Ectodermal cell (in vitro differentiated cells): Measurements from ENCODE around the gene TCIRG1. TPM values are rescaled to one million over a fixed set of nuclear protein-coding genes. Genes with fewer than 3 reads are reported as not detected.
"Not testable (repeated sequence)": the region's sequence is repeated elsewhere in the genome, so short reads cannot be mapped to it uniquely, and the experiment has no call there.

Experiments
- H3K27ac ChIP-seq: 2 replicates; pipeline ENCODE4 v1.7.0; 2013; ENCODE audit warnings: mild to moderate bottlenecking, low read depth, low read length; ENCODE audit not compliant: insufficient read depth, poor library complexity, severe bottlenecking
- H3K27me3 ChIP-seq: 2 replicates; pipeline ENCODE4 v1.7.0; 2013; ENCODE audit warnings: mild to moderate bottlenecking, low read length; ENCODE audit not compliant: insufficient read depth, control insufficient read depth, poor library complexity, severe bottlenecking
- H3K36me3 ChIP-seq: one replicate; pipeline ENCODE4 v1.7.0; 2013; ENCODE audit warnings: low read length; ENCODE audit not compliant: control insufficient read depth, insufficient read depth
- H3K4me1 ChIP-seq: one replicate; pipeline ENCODE4 v1.7.0; 2013; ENCODE audit warnings: low read length; ENCODE audit not compliant: control insufficient read depth, insufficient read depth
- H3K4me3 ChIP-seq: 2 replicates; pipeline ENCODE4 v1.7.0; 2013; ENCODE audit warnings: low read depth, low read length, control low read depth; ENCODE audit not compliant: insufficient read depth
- H3K9me3 ChIP-seq: 2 replicates; pipeline ENCODE4 v1.7.0; 2013; ENCODE audit warnings: mild to moderate bottlenecking, low read length, moderate library complexity; ENCODE audit not compliant: control insufficient read depth
- WGBS, 2 experiments: methylation state at CpG; one replicate each; pipeline ENCODE4 v1.1.7; 2013; ENCODE audit warnings: missing lambda C conversion rate in 2 of 2; 5-methylcytosine and 5-hydroxymethylcytosine counted together
- polyA plus RNA-seq, 4 experiments: library from polyadenylated mRNA; stranded (reverse); fragments of 50-300 nt; gene quantifications; one replicate each; pipeline ENCODE4 v1.2.3, GENCODE V29; 2013

The TCIRG1 gene
- 17.7 TPM for polyA plus RNA-seq (2013, experiment 1 of 4)
- 19.0 TPM for polyA plus RNA-seq (2013, experiment 2 of 4)
- 16.9 TPM for polyA plus RNA-seq (2013, experiment 3 of 4)
- 17.0 TPM for polyA plus RNA-seq (2013, experiment 4 of 4)

GRCh38 chr11:68038718-68039525 lies at the start of gene TCIRG1:
Gene TCIRG1, plus strand, starts transcription at chr11:68039025. Its CDS starts 2,247 bp downstream, at chr11:68041272.
- H3K27ac ChIP-seq: no peak within 1 kb of the TSS
- H3K27me3 ChIP-seq: no peaks in the 10 kb centered on the region
- H3K9me3 ChIP-seq: no peaks in the 10 kb centered on the region
- peak within 1 kb of the TSS; percentile 43 for H3K4me3 ChIP-seq
- H3K36me3 ChIP-seq: peaks cover 6% of the 10 kb centered on the region
- 20 to 21% methylated on average over 51 of the region's 51 CpGs for WGBS, 2 experiments
- H3K4me1 ChIP-seq: peaks cover 19% of the 10 kb centered on the region

GRCh38 chr11:67990546-67991346 lies 48.1 kb upstream of the TCIRG1 start:
- H3K4me3 ChIP-seq: peak overlapping the region; percentile 10

GRCh38 chr11:67991347-67992121 lies 47.3 kb upstream of the TCIRG1 start:
- 3 to 4% methylated on average over 67 of the region's 70 CpGs for WGBS, 2 experiments
- not testable (repeated sequence) for H3K4me1 ChIP-seq

More at GRCh38 chr11:67990546-67991346, 48.1 kb upstream of the TCIRG1 start:
- H3K27me3 ChIP-seq, H3K36me3 ChIP-seq, H3K27ac ChIP-seq, H3K4me1 ChIP-seq, H3K9me3 ChIP-seq: not testable (repeated sequence)
- WGBS, 2 experiments: 14 to 17% methylated on average over 46 to 50 of the region's 58 CpGs

GRCh38 chr11:67993821-67994220 lies 45.0 kb upstream of the TCIRG1 start:
- H3K36me3 ChIP-seq: not testable (repeated sequence)
- 34 to 35% methylated on average over 12 of the region's 12 CpGs for WGBS, 2 experiments

More at GRCh38 chr11:67991347-67992121, 47.3 kb upstream of the TCIRG1 start:
- not testable (repeated sequence) for H3K27ac ChIP-seq, H3K36me3 ChIP-seq, H3K9me3 ChIP-seq, H3K27me3 ChIP-seq
- peak overlapping the region; percentile 10 for H3K4me3 ChIP-seq

GRCh38 chr11:67994387-67994786 lies 44.4 kb upstream of the TCIRG1 start:
- 92% methylated on average over 5 of the region's 5 CpGs for WGBS, 2 experiments
- H3K27me3 ChIP-seq, H3K27ac ChIP-seq, H3K9me3 ChIP-seq, H3K4me1 ChIP-seq, H3K4me3 ChIP-seq, H3K36me3 ChIP-seq: not testable (repeated sequence)

More at GRCh38 chr11:67993821-67994220, 45.0 kb upstream of the TCIRG1 start:
- H3K4me1 ChIP-seq, H3K27me3 ChIP-seq, H3K27ac ChIP-seq, H3K9me3 ChIP-seq, H3K4me3 ChIP-seq: not testable (repeated sequence)

GRCh38 chr11:67995129-67995528 lies 43.7 kb upstream of the TCIRG1 start:
- H3K36me3 ChIP-seq, H3K9me3 ChIP-seq, H3K4me1 ChIP-seq, H3K27ac ChIP-seq, H3K4me3 ChIP-seq, H3K27me3 ChIP-seq: not testable (repeated sequence)
- WGBS, 2 experiments: 91 to 95% methylated on average over 3 of the region's 3 CpGs

GRCh38 chr11:67995579-67995978 lies 43.2 kb upstream of the TCIRG1 start:
- not testable (repeated sequence) for H3K27ac ChIP-seq, H3K27me3 ChIP-seq, H3K4me1 ChIP-seq, H3K9me3 ChIP-seq, H3K36me3 ChIP-seq, H3K4me3 ChIP-seq
- 89% methylated on average over 12 to 14 of the region's 14 CpGs for WGBS, 2 experiments

- H3K9me3 ChIP-seq: no peaks in the 10 kb centered on the region
- H3K36me3 ChIP-seq: no peaks in the 10 kb centered on the region
- H3K4me3 ChIP-seq: no peak overlapping the region
- H3K27me3 ChIP-seq: peaks cover 3% of the 10 kb centered on the region
- H3K27ac ChIP-seq: no peak overlapping the region
- no peaks in the 10 kb centered on the region for H3K4me1 ChIP-seq
- 94 to 96% methylated on average over 13 of the region's 13 CpGs for WGBS, 2 experiments
Measured at GRCh38 chr11:67996051-67996450, 42.8 kb upstream of the TCIRG1 start.

- Histone ChIP-seq H3K36me3 (no peaks in the 10 kb centered on the region), H3K27me3 (no peaks in the 10 kb centered on the region), H3K9me3 (no peaks in the 10 kb centered on the region), H3K4me3 (no peak overlapping the region), H3K27ac (no peak overlapping the region), H3K4me1 (no peaks in the 10 kb centered on the region)
- WGBS, 2 experiments: 74 to 81% methylated on average over 41 of the region's 41 CpGs
Measured at GRCh38 chr11:67996622-67997474, 42.0 kb upstream of the TCIRG1 start.
